Pancreas (tissue), 10 donors: ENCODE results near the gene POLR3A. TPM values are rescaled to one million over a fixed set of nuclear protein-coding genes. Genes with fewer than 3 reads are reported as not detected.

Experiments
- ATAC-seq, 4 donors: fragments of 200-7000 bp; cut with Tn5 transposase; one replicate each; pipeline versions ENCODE4 v1.8.0 to v1.9.1; 2020; ENCODE audit warnings: mild to moderate bottlenecking in 4 of 4, moderate library complexity in 4 of 4
- DNase-seq, 6 donors: peaks; one replicate each; pipeline ENCODE4 v3.0.0-alpha.2; 2020
- FAIRE-seq: peaks from 2 replicates; lab custom pipeline; 2012; peaks lifted over from hg19 to GRCh38; lab: Jason Lieb, UNC
- H3K27ac ChIP-seq, 4 donors: fragments of 200-600 bp; sonication (generic); 1 replicate in 3 of 4; 2 replicates in 1 of 4; pipeline versions ENCODE4 v1.5.0 to v1.8.0; 2020
- H3K27me3 ChIP-seq, 4 donors: fragments of 200-600 bp; one replicate each; pipeline ENCODE4 v1.8.0; 2021
- H3K36me3 ChIP-seq, 3 donors: fragments of 200-600 bp; sonication (generic) in 1 of 3; one replicate each; pipeline versions ENCODE4 v1.5.0 to v1.8.0; 2020 to 2021
- H3K4me1 ChIP-seq, 3 donors: fragments of 200-600 bp; one replicate each; pipeline ENCODE4 v1.8.0; 2021
- H3K4me3 ChIP-seq, 4 donors: fragments of 200-600 bp; sonication (generic) in 2 of 4; one replicate each; pipeline versions ENCODE4 v1.5.0 to v1.8.0; 2020 to 2021
- H3K9me3 ChIP-seq, 4 donors: fragments of 200-600 bp; one replicate each; pipeline ENCODE4 v1.8.0; 2021
- CTCF ChIP-seq, 4 donors: fragments of 200-600 bp; sonication (generic) in 3 of 4; IDR thresholded peaks; one replicate each; pipeline versions ENCODE4 v1.5.0 to v1.8.0; 2021; ENCODE audit warnings: antibody characterized with exemption in 4 of 4
- WGBS, 2 donors: extraction: QIAGEN DNeasy Blood & Tissue Kit; methylation state at CpG; one replicate each; pipeline ENCODE4 v1.1.7; 2013; 5-methylcytosine and 5-hydroxymethylcytosine counted together
- intact Hi-C, 3 donors: fragments of 100-400 bp; cut with DNase I; formaldehyde crosslinking; loops; one replicate each; pipeline versions ENCODE4 v1.11.1 to v1.14.2; 2022
- polyA plus RNA-seq, 2 donors: library from polyadenylated mRNA; stranded (reverse); fragments of 200-250 nt; gene quantifications; one replicate each; pipeline ENCODE4 v1.2.3, GENCODE V29; 2013
- total RNA-seq, 6 donors: library from RNA; stranded (reverse); fragmentation: NEBNext Ultra II Directional in 4 of 6; extraction: Animal tissue kit (Norgen Biotek cat#: 25700) in 4 of 6; gene quantifications; one replicate each; pipeline versions ENCODE4 v1.2.1 to v1.2.4, GENCODE V29; 2021 to 2023
- donor health status: healthy with polysubstance abuse.
- donor health status: DM: no; HTN: no; CAD: no; lungs with moderate emphysema.
- donor health status: DM: no; HTN: no; CAD: no.
- donor health status: control.
- donor health status: control.
- donor health status: Bipolar disorder and iron deficiency.
- donor health status: DM: yes; HTN: yes; CAD: no.
- donor health status: DM: no; HTN: no; CAD: no.
- donor health status: DM: no; HTN: no; CAD: no.
- donor health status: DM: yes; HTN: yes; CAD: no.

POLR3A gene
- total and polyA plus RNA-seq, 8 donors: 4.0 to 7.4 (median 5.4) TPM

GRCh38 chr10:78047314-78047891, 18.1 kb upstream of the POLR3A start:
- FAIRE-seq (no peak), ATAC-seq (peak; percentile 78 to 97 (median 91)), DNase-seq (peak; percentile 66 to 95 (median 86))
- WGBS, 2 donors: 22 to 24% methylated on average over 13 of the region's 13 CpGs
- no peak overlapping the region for H3K27ac ChIP-seq
- no peaks in the 10 kb centered on the region for H3K9me3 ChIP-seq
- no peak overlapping the region for H3K4me3 ChIP-seq
- H3K27me3 ChIP-seq: no peaks in the 10 kb centered on the region
- H3K4me1 ChIP-seq: no peaks in the 10 kb centered on the region
- peak; percentile 72 to 88 (median 82) for TF ChIP-seq CTCF (IDR thresholded peaks at IDR 0.05)
- intact Hi-C loops: loop anchor here in 2 of 3 donors (5.0 to 10.0 kb wide), 3 partner anchors 607 to 1155 kb away; no protein-coding TSS in a partner anchor
- no peaks in the 10 kb centered on the region for H3K36me3 ChIP-seq

- H3K9me3 ChIP-seq: no peaks in the 10 kb centered on the region
- no peak for DNase-seq
- no peaks in the 10 kb centered on the region for H3K27me3 ChIP-seq
- intact Hi-C loops: loop anchor here in 2 of 3 donors (5.0 to 10.0 kb wide), 3 partner anchors 608 to 1156 kb away; no protein-coding TSS in a partner anchor
- no peak overlapping the region for H3K27ac ChIP-seq
- no peaks in the 10 kb centered on the region for H3K4me1 ChIP-seq
- TF ChIP-seq CTCF (IDR thresholded peaks at IDR 0.05): no peak
- no peak for FAIRE-seq
- WGBS, 2 donors: 68 to 78% methylated on average over 10 of the region's 10 CpGs
- no peak overlapping the region for H3K4me3 ChIP-seq
- ATAC-seq: no peak
- H3K36me3 ChIP-seq: no peaks in the 10 kb centered on the region
Measured at GRCh38 chr10:78046711-78047269, 17.5 kb upstream of the POLR3A start.

DNA sequence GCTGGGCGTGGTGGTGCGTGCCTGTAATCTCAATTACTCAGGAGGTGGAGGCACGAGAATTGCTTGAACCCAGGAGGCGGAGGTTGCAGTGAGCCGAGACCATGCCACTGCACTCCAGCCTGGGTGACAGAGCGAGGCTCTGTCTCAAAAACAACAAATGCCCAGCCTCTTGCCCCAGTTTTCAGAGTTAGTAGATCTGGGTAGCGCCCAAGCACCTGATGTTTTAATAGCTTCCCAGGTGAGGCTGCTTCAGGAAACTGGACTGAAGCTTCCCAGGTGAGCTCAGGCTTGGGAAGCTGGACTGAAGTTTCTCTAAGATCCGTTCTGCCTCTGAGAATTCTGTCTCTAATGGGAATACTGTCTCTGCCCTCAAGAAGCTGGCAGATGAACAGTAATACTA, 16.5 kb upstream of the POLR3A start:
- 78 to 79% methylated on average over 8 of the region's 8 CpGs for WGBS, 2 donors
- no peak overlapping the region for H3K4me3 ChIP-seq
- FAIRE-seq: no peak

DNA sequence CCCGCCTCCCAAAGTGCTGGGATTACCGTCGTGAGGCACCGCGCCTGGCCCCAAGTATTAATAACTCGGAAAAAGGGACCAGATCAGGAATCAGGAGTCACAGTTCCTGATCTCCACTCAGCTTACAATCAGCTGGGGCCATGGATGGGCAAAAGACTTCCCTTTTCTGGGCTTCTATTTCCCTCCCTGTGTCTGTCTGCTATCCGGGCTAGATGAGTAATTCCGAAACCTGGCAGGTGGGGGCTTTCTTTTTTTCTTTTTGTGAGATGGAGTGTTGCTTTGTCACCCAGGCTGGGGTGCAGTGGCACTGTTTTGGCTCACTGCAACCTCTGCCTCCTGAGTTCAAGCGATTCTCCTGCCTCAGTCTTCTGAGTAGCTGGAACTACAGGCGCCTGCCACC, 15.9 kb upstream of the POLR3A start:
- ATAC-seq (no peak), DNase-seq (no peak), FAIRE-seq (no peak)
- Histone ChIP-seq H3K4me1 (no peaks in the 10 kb centered on the region), H3K27ac (no peak overlapping the region), H3K9me3 (no peaks in the 10 kb centered on the region), H3K36me3 (peaks cover 0 to 14% (median 12%) of the 10 kb centered on the region in 3 donors), H3K27me3 (no peaks in the 10 kb centered on the region), H3K4me3 (no peak overlapping the region)
- 57 to 76% methylated on average over 10 of the region's 10 CpGs for WGBS, 2 donors
- intact Hi-C loops: loop anchor here in 2 of 3 donors (5.0 to 10.0 kb wide), 3 partner anchors 610 to 1157 kb away; no protein-coding TSS in a partner anchor
- no peak for TF ChIP-seq CTCF (IDR thresholded peaks at IDR 0.05)

More for the DNA sequence above, 16.5 kb upstream of the POLR3A start:
- DNase-seq (no peak), ATAC-seq (no peak)
- TF ChIP-seq CTCF (IDR thresholded peaks at IDR 0.05): no peak
- H3K27ac ChIP-seq: no peak overlapping the region
- intact Hi-C loops: loop anchor here in 2 of 3 donors (5.0 to 10.0 kb wide), 3 partner anchors 609 to 1156 kb away; no protein-coding TSS in a partner anchor
- no peaks in the 10 kb centered on the region for H3K9me3 ChIP-seq
- no peaks in the 10 kb centered on the region for H3K4me1 ChIP-seq
- H3K27me3 ChIP-seq: no peaks in the 10 kb centered on the region
- peaks cover 0 to 9% (median 6%) of the 10 kb centered on the region in 3 donors for H3K36me3 ChIP-seq
